B cell (primary cell): Measurements from ENCODE around the gene TRIP11. TPM values are rescaled to one million over a fixed set of nuclear protein-coding genes. Genes with fewer than 3 reads are reported as not detected.

Source experiments
- ATAC-seq: fragments of 200-7000 bp; cut with Tn5 transposase; one replicate; pipeline ENCODE4 v1.10.0; 2021; ENCODE audit warnings: low read depth, mild to moderate bottlenecking, moderate number of reproducible peaks, moderate library complexity
- CTCF ChIA-PET: fragments of 350-600 bp; sonication (Branson Sonifier 250); formaldehyde crosslinking; loops from one replicate; lab custom pipeline; 2021; ENCODE audit warnings: antibody characterized with exemption, inconsistent platforms; lab: Charles Lee
- POLR2A ChIA-PET: fragments of 350-600 bp; sonication (Branson Sonifier 250); formaldehyde crosslinking; loops from one replicate; lab custom pipeline; 2021; ENCODE audit warnings: antibody characterized with exemption; lab: Charles Lee
- DNase-seq: peaks from one replicate; pipeline ENCODE4 v3.0.0; 2013
- H2AFZ ChIP-seq: 2 replicates; pipeline ENCODE4 v1.6.1; 2012; ENCODE audit warnings: mild to moderate bottlenecking, low read depth, low read length; ENCODE audit not compliant: insufficient read depth, poor library complexity, severe bottlenecking
- H3K27ac ChIP-seq, 2 donors: 1 replicate in 1 of 2; 2 replicates in 1 of 2; pipeline ENCODE4 v1.5.1; 2012 to 2013; ENCODE audit warnings: low read length in 2 of 2, mild to moderate bottlenecking in 2 of 2, moderate library complexity in 1 of 2
- H3K27me3 ChIP-seq, 4 experiments: fragments of 200-600 bp in 1 of 4; sonication (generic) in 1 of 4; replicated peaks in 1 of 4; 1 replicate in 2 of 4; 2 replicates in 2 of 4; pipeline versions ENCODE4 v1.6.1 to v1.7.0; 2013 to 2016; ENCODE audit warnings: low read length in 3 of 4, mild to moderate bottlenecking in 2 of 4, mixed read lengths in 1 of 4, moderate library complexity in 1 of 4; ENCODE audit not compliant: insufficient read depth in 4 of 4, control insufficient read depth in 3 of 4; ENCODE audit errors: control extremely low read depth in 1 of 4
- H3K36me3 ChIP-seq, 2 experiments: replicated peaks in 1 of 2; 1 replicate in 1 of 2; 2 replicates in 1 of 2; pipeline versions ENCODE4 v1.6.1 to v1.7.1; 2013; ENCODE audit warnings: low read length in 1 of 2; ENCODE audit not compliant: insufficient read depth in 2 of 2, control insufficient read depth in 1 of 2; ENCODE audit errors: control extremely low read depth in 1 of 2, extremely low read depth in 1 of 2
- H3K4me1 ChIP-seq, 2 donors: fragments of 200-600 bp in 1 of 2; sonication (generic) in 1 of 2; 1 replicate in 1 of 2; 2 replicates in 1 of 2; pipeline versions ENCODE4 v1.5.1 to v1.6.1; 2013 to 2017; ENCODE audit warnings: low read length in 2 of 2; ENCODE audit not compliant: control insufficient read depth in 2 of 2, insufficient read depth in 2 of 2
- H3K4me2 ChIP-seq: replicated peaks from 2 replicates; pipeline ENCODE3; 2012; ENCODE audit warnings: mild to moderate bottlenecking, low read depth, low read length; ENCODE audit not compliant: poor library complexity, severe bottlenecking
- H3K4me3 ChIP-seq, 5 experiments: fragments of 200-600 bp in 1 of 5; sonication (generic) in 1 of 5; 1 replicate in 3 of 5; 2 replicates in 2 of 5; pipeline versions ENCODE4 v1.5.1 to v1.7.0; 2011 to 2016; ENCODE audit warnings: low read length in 4 of 5, mild to moderate bottlenecking in 4 of 5, low read depth in 2 of 5, control low read depth in 1 of 5, moderate library complexity in 1 of 5; ENCODE audit not compliant: insufficient read depth in 1 of 5; ENCODE audit errors: control extremely low read depth in 1 of 5, extremely low read depth in 1 of 5
- H3K79me2 ChIP-seq: fragments of 200-600 bp; sonication (generic); one replicate; pipeline ENCODE4 v1.6.0; 2016; ENCODE audit warnings: low read length; ENCODE audit not compliant: control insufficient read depth, insufficient read depth
- H3K9ac ChIP-seq: fragments of 200-600 bp; sonication (generic); 2 replicates; pipeline ENCODE4 v1.6.1; 2017; ENCODE audit warnings: mild to moderate bottlenecking, low read length, moderate library complexity
- H3K9me3 ChIP-seq, 3 donors: one replicate each; pipeline versions ENCODE4 v1.6.1 to v1.7.1; 2013; ENCODE audit warnings: low read length in 2 of 3; ENCODE audit not compliant: control insufficient read depth in 2 of 3, insufficient read depth in 1 of 3; ENCODE audit errors: control extremely low read depth in 1 of 3
- H4K20me1 ChIP-seq: 2 replicates; pipeline ENCODE4 v1.6.0; 2012; ENCODE audit warnings: mild to moderate bottlenecking, low read length; ENCODE audit not compliant: insufficient read depth, control insufficient read depth, poor library complexity, severe bottlenecking
- H3K27ac Mint-ChIP-seq: one replicate; pipeline ENCODE4 v1.8.0; 2021; ENCODE audit warnings: mixed read lengths
- H3K27me3 Mint-ChIP-seq: one replicate; pipeline ENCODE4 v1.8.0; 2021; ENCODE audit warnings: mixed read lengths
- H3K4me1 Mint-ChIP-seq: one replicate; pipeline ENCODE4 v1.8.0; 2021; ENCODE audit warnings: mixed read lengths
- H3K4me3 Mint-ChIP-seq: one replicate; pipeline ENCODE4 v1.8.0; 2021; ENCODE audit warnings: mixed read lengths
- H3K9me3 Mint-ChIP-seq: one replicate; pipeline ENCODE4 v1.8.0; 2022; ENCODE audit warnings: mixed read lengths; ENCODE audit not compliant: insufficient read depth
- EZH2 ChIP-seq: IDR thresholded peaks from 2 replicates; pipeline ENCODE4 v1.6.1; 2012; ENCODE audit warnings: borderline replicate concordance, low read depth, mild to moderate bottlenecking, moderate library complexity, low read length; ENCODE audit not compliant: insufficient read depth, poor library complexity, severe bottlenecking
- WGBS: methylation state at CpG from one replicate; pipeline ENCODE4 v1.1.5; 2013; ENCODE audit warnings: missing lambda C conversion rate; ENCODE audit not compliant: insufficient coverage; 5-methylcytosine and 5-hydroxymethylcytosine counted together
- intact Hi-C: fragments of 100-400 bp; cut with micrococcal nuclease; formaldehyde crosslinking; loops from one replicate; pipeline ENCODE4 v1.10.0; 2022
- polyA plus RNA-seq: library from polyadenylated mRNA; depleted of rRNA; stranded (reverse); fragments of >200 nt; gene quantifications from 2 replicates; pipeline ENCODE4 v1.2.3, GENCODE V29; 2012
- total RNA-seq, 2 donors: library from RNA; stranded (reverse); fragments of 120-200 nt in 1 of 2; gene quantifications; 1 replicate in 1 of 2; 2 replicates in 1 of 2; pipeline versions ENCODE4 v1.2.3 to v1.2.4, GENCODE V29; 2013 to 2022
- TF ChIP-seq, protein P1 (sequence below): fragments of 200-600 bp; IDR thresholded peaks from one replicate; pipeline ENCODE4 v1.8.0; 2022; ENCODE audit warnings: antibody characterized with exemption, mild to moderate bottlenecking

TRIP11 gene
- total and polyA plus RNA-seq, 2 donors (not counting 1 experiment from before 2014, with no cell fraction given): 6.4 to 62.2 TPM

GRCh38 chr14:91955168-91955567 lies 84.7 kb downstream of the TRIP11 start:
- Histone ChIP-seq H3K9me3 (no peaks in the 10 kb centered on the region), H3K4me2 (no peak overlapping the region), H2AFZ (no peak overlapping the region), H3K27me3 (peaks cover 0 to 2% (median 0%) of the 10 kb centered on the region in 4 experiments), H3K79me2 (no peaks in the 10 kb centered on the region), H3K27ac (no peak overlapping the region), H4K20me1 (no peaks in the 10 kb centered on the region), H3K9ac (no peak overlapping the region), H3K4me1 (no peaks in the 10 kb centered on the region), H3K36me3 (no peaks in the 10 kb centered on the region), H3K4me3 (no peak overlapping the region)
- ChIA-PET POLR2A (no interaction called here), CTCF (interaction anchor here (1.2 kb wide), 1 partner anchor 20 kb away, joined by 3 read pairs; no protein-coding TSS in a partner anchor)
- Mint-ChIP-seq H3K27me3 (peaks cover 25% of the 10 kb centered on the region), H3K9me3 (no peaks in the 10 kb centered on the region), H3K4me3 (no peak overlapping the region), H3K27ac (no peak overlapping the region), H3K4me1 (no peaks in the 10 kb centered on the region)
- WGBS: no CpG with 5 or more reads among the region's 1 CpG
- intact Hi-C loops: no loop called here
- no peak for TF ChIP-seq EZH2
- TF ChIP-seq, protein P1, sequence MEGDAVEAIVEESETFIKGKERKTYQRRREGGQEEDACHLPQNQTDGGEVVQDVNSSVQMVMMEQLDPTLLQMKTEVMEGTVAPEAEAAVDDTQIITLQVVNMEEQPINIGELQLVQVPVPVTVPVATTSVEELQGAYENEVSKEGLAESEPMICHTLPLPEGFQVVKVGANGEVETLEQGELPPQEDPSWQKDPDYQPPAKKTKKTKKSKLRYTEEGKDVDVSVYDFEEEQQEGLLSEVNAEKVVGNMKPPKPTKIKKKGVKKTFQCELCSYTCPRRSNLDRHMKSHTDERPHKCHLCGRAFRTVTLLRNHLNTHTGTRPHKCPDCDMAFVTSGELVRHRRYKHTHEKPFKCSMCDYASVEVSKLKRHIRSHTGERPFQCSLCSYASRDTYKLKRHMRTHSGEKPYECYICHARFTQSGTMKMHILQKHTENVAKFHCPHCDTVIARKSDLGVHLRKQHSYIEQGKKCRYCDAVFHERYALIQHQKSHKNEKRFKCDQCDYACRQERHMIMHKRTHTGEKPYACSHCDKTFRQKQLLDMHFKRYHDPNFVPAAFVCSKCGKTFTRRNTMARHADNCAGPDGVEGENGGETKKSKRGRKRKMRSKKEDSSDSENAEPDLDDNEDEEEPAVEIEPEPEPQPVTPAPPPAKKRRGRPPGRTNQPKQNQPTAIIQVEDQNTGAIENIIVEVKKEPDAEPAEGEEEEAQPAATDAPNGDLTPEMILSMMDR: no peak
- no peak for ATAC-seq
- DNase-seq: no peak

GRCh38 chr14:91953170-91953985 lies 86.5 kb downstream of the TRIP11 start:
- WGBS: 89% methylated on average over 7 of the region's 8 CpGs
- H3K4me3 ChIP-seq: no peak overlapping the region
- H3K36me3 ChIP-seq: no peaks in the 10 kb centered on the region
- H3K27me3 Mint-ChIP-seq: peaks cover 27% of the 10 kb centered on the region
- ATAC-seq: no peak
- H3K4me2 ChIP-seq: no peak overlapping the region
- H3K4me3 Mint-ChIP-seq: no peak overlapping the region
- intact Hi-C loops: no loop called here
- H3K27me3 ChIP-seq: peaks cover 0 to 4% (median 2%) of the 10 kb centered on the region in 4 experiments
- no peak overlapping the region for H3K27ac Mint-ChIP-seq
- peaks cover under 1% of the 10 kb centered on the region for H3K4me1 Mint-ChIP-seq
- no peaks in the 10 kb centered on the region for H3K9me3 ChIP-seq
- H3K4me1 ChIP-seq: no peaks in the 10 kb centered on the region
- POLR2A ChIA-PET: no interaction called here
- no peaks in the 10 kb centered on the region for H4K20me1 ChIP-seq
- TF ChIP-seq, protein P1: no peak
- no peak for TF ChIP-seq EZH2
- no peak for DNase-seq
- no peaks in the 10 kb centered on the region for H3K79me2 ChIP-seq
- CTCF ChIA-PET: no interaction called here
- no peaks in the 10 kb centered on the region for H3K9me3 Mint-ChIP-seq
- no peak overlapping the region for H3K9ac ChIP-seq
- no peak overlapping the region for H2AFZ ChIP-seq
- H3K27ac ChIP-seq: no peak overlapping the region
